AG10803 (cell line): ENCODE measurements around the gene UPK1B.

ENCODE experiments used
- DNase-seq: peaks from one replicate; pipeline ENCODE4 v3.0.0; 2010; ENCODE audit warnings: low read depth
- H3K4me3 ChIP-seq: 2 replicates; pipeline ENCODE4 v1.5.1; 2011; ENCODE audit warnings: mild to moderate bottlenecking, low read length, control low read depth
- CTCF ChIP-seq: conservative IDR thresholded peaks from 2 replicates; pipeline ENCODE4 v1.5.1; 2011; ENCODE audit warnings: mild to moderate bottlenecking, low read length, control low read depth, inconsistent platforms

UPK1B gene

GRCh38 chr3:119194237-119195150 lies 21.1 kb downstream of the UPK1B start:
- H3K4me3 ChIP-seq: no peak overlapping the region
- DNase-seq: peak; percentile 43
- no peak for TF ChIP-seq CTCF

GRCh38 chr3:119195151-119195476 lies 21.7 kb downstream of the UPK1B start:
- no peak overlapping the region for H3K4me3 ChIP-seq
- no peak for DNase-seq
- TF ChIP-seq CTCF: no peak

GRCh38 chr3:119195911-119196310 lies 22.5 kb downstream of the UPK1B start:
- DNase-seq: no peak
- no peak overlapping the region for H3K4me3 ChIP-seq
- TF ChIP-seq CTCF: no peak

- DNase-seq: no peak
- H3K4me3 ChIP-seq: no peak overlapping the region
- TF ChIP-seq CTCF: no peak
Observed at GRCh38 chr3:119205209-119205608, 31.8 kb downstream of the UPK1B start.

GRCh38 chr3:119205685-119206084 lies 32.3 kb downstream of the UPK1B start:
- no peak overlapping the region for H3K4me3 ChIP-seq
- DNase-seq: no peak
- no peak for TF ChIP-seq CTCF

GRCh38 chr3:119206611-119207511 lies 33.5 kb downstream of the UPK1B start:
- no peak for DNase-seq
- no peak overlapping the region for H3K4me3 ChIP-seq
- no peak for TF ChIP-seq CTCF
